Tibial nerve (tissue), 4 donors: ENCODE data around the gene EIF2S3. TPM values are rescaled to one million over a fixed set of nuclear protein-coding genes. Genes with fewer than 3 reads are reported as not detected.
A peak's percentile ranks its signal among the peaks of the same experiment; 100 is the strongest.

Experiments used
- DNase-seq, 2 donors: peaks; one replicate each; pipeline ENCODE4 v3.0.0-alpha.2; 2019; ENCODE audit warnings: low spot score in 2 of 2
- H3K27ac ChIP-seq, 4 donors: fragments of 200-600 bp; sonication (generic) in 3 of 4; one replicate each; pipeline ENCODE4 v1.5.1; 2017 to 2019; ENCODE audit warnings: mild to moderate bottlenecking in 1 of 4
- H3K27me3 ChIP-seq, 2 donors: fragments of 200-600 bp; sonication (generic) in 1 of 2; one replicate each; pipeline versions ENCODE4 v1.5.1 to v1.6.0; 2017 to 2019
- H3K36me3 ChIP-seq, 3 donors: fragments of 200-600 bp; sonication (generic); one replicate each; pipeline ENCODE4 v1.5.1; 2018 to 2019
- H3K4me1 ChIP-seq, 4 donors: fragments of 200-600 bp; sonication (generic) in 3 of 4; one replicate each; pipeline ENCODE4 v1.5.1; 2017 to 2019
- H3K4me3 ChIP-seq, 4 donors: fragments of 200-600 bp; sonication (generic) in 3 of 4; one replicate each; pipeline ENCODE4 v1.5.1; 2017 to 2019; ENCODE audit warnings: mild to moderate bottlenecking in 1 of 4, moderate library complexity in 1 of 4
- H3K9me3 ChIP-seq, 4 donors: fragments of 200-600 bp; sonication (generic) in 3 of 4; one replicate each; pipeline ENCODE4 v1.5.1; 2017 to 2019
- CTCF ChIP-seq, 5 experiments: fragments of 200-600 bp in 3 of 5; fragments of 450-650 bp in 2 of 5; sonication (generic) in 3 of 5; IDR thresholded peaks; one replicate each; pipeline ENCODE4 v1.5.1; 2016 to 2019; ENCODE audit warnings: antibody characterized with exemption in 5 of 5, mild to moderate bottlenecking in 3 of 5, moderate library complexity in 2 of 5
- EP300 ChIP-seq, 2 donors: sonication (generic); formaldehyde crosslinking; IDR thresholded peaks; one replicate each; pipeline ENCODE4 v1.6.1; 2017; ENCODE audit warnings: antibody characterized with exemption in 2 of 2, mild to moderate bottlenecking in 1 of 2
- POLR2A ChIP-seq, 2 donors: fragments of 450-650 bp; IDR thresholded peaks; one replicate each; pipeline ENCODE4 v1.6.1; 2017; ENCODE audit warnings: antibody characterized with exemption in 2 of 2, mild to moderate bottlenecking in 2 of 2, moderate library complexity in 2 of 2
- WGBS, 2 donors: methylation state at CpG; one replicate each; pipeline ENCODE4 v1.1.5; 2018; 5-methylcytosine and 5-hydroxymethylcytosine counted together
- total RNA-seq, 4 donors: library from RNA; depleted of rRNA; stranded (reverse); fragments of >200 nt; gene quantifications; one replicate each; pipeline ENCODE4 v1.1.0, GENCODE V29; 2016

The EIF2S3 gene
- total RNA-seq, 4 donors from 2014 or later = 62.4 to 77.2 (median 76.4) TPM

GRCh38 chrX:24113181-24113580 is 58.4 kb downstream of the EIF2S3 start:
- Histone ChIP-seq H3K9me3 (no peaks in the 10 kb centered on the region), H3K4me1 (no peaks in the 10 kb centered on the region), H3K4me3 (no peak overlapping the region), H3K27ac (no peak overlapping the region), H3K36me3 (no peaks in the 10 kb centered on the region), H3K27me3 (no peaks in the 10 kb centered on the region)
- TF ChIP-seq EP300 (IDR thresholded peaks at IDR 0.05) = no peak
- TF ChIP-seq POLR2A (IDR thresholded peaks at IDR 0.05) = no peak
- TF ChIP-seq CTCF (IDR thresholded peaks at IDR 0.05) = no peak
- DNase-seq = no peak
- WGBS, 2 donors = 92 to 94% methylated on average over 2 of the region's 2 CpGs

GRCh38 chrX:24117258-24117657 is 62.5 kb downstream of the EIF2S3 start:
- TF ChIP-seq POLR2A (IDR thresholded peaks at IDR 0.05) = no peak
- no peak for TF ChIP-seq CTCF (IDR thresholded peaks at IDR 0.05)
- TF ChIP-seq EP300 (IDR thresholded peaks at IDR 0.05) = no peak
- Histone ChIP-seq H3K27me3 (no peaks in the 10 kb centered on the region), H3K4me1 (no peaks in the 10 kb centered on the region), H3K36me3 (no peaks in the 10 kb centered on the region), H3K4me3 (no peak overlapping the region), H3K27ac (no peak overlapping the region), H3K9me3 (no peaks in the 10 kb centered on the region)
- DNase-seq = peak in 1 of 2 donors; percentile 6
- 14 to 26% methylated on average over 3 of the region's 3 CpGs for WGBS, 2 donors

- no peaks in the 10 kb centered on the region for H3K4me1 ChIP-seq
- no peaks in the 10 kb centered on the region for H3K9me3 ChIP-seq
- H3K27ac ChIP-seq = no peak overlapping the region
- no peaks in the 10 kb centered on the region for H3K27me3 ChIP-seq
- TF ChIP-seq POLR2A (IDR thresholded peaks at IDR 0.05) (no peak), EP300 (IDR thresholded peaks at IDR 0.05) (no peak), CTCF (IDR thresholded peaks at IDR 0.05) (no peak)
- no peaks in the 10 kb centered on the region for H3K36me3 ChIP-seq
- H3K4me3 ChIP-seq = no peak overlapping the region
- 63 to 67% methylated on average over 4 of the region's 4 CpGs for WGBS, 2 donors
- no peak for DNase-seq
Measured at GRCh38 chrX:24124244-24124799, 69.6 kb downstream of the EIF2S3 start.

- WGBS, 2 donors = 62 to 69% methylated on average over 7 to 8 of the region's 8 CpGs
- Histone ChIP-seq H3K4me3 (no peak overlapping the region), H3K36me3 (no peaks in the 10 kb centered on the region), H3K9me3 (no peaks in the 10 kb centered on the region), H3K27me3 (no peaks in the 10 kb centered on the region), H3K4me1 (no peaks in the 10 kb centered on the region), H3K27ac (no peak overlapping the region)
- no peak for TF ChIP-seq CTCF (IDR thresholded peaks at IDR 0.05)
- TF ChIP-seq EP300 (IDR thresholded peaks at IDR 0.05) = no peak
- no peak for TF ChIP-seq POLR2A (IDR thresholded peaks at IDR 0.05)
- DNase-seq = no peak
Measured at GRCh38 chrX:24125028-24125612, 70.4 kb downstream of the EIF2S3 start.

Other genes starting within 250 kb of the EIF2S3 start
- 100 to 1,000 TPM in 1 of 4 donors, 10 to 100 TPM in 1, 1 to 10 TPM in 2; 3.9 to 115 (median 9.0) TPM for gene APOO, start 147.0 kb upstream of the EIF2S3 start, total RNA-seq
- gene CXorf58, start 146.9 kb upstream of the EIF2S3 start, total RNA-seq = 1 to 10 TPM in 1 of 4 donors, under 1 TPM in 1, not detected in 2; 0.22 to 1.5 TPM
- gene KLHL15, start 27.8 kb upstream of the EIF2S3 start, total RNA-seq = 10 to 100 TPM in 2 of 4 donors, 1 to 10 TPM in 2; 6.9 to 13.2 (median 8.9) TPM
- 100 to 1,000 TPM in 1 of 4 donors, 10 to 100 TPM in 3; 30.4 to 136 (median 33.3) TPM for gene ZFX, start 94.8 kb downstream of the EIF2S3 start, total RNA-seq